GM23338 (cell line): ENCODE measurements around the gene DOCK10.

Source experiments
- CREB1 ChIP-seq: fragments of 250-450 bp; sonication (Bioruptor Pico); IDR thresholded peaks from 2 replicates; pipeline ENCODE4 v1.5.0; 2020; ENCODE audit warnings: low read depth, mild to moderate bottlenecking, moderate library complexity
- EZH2 ChIP-seq: fragments of 200-600 bp; sonication (generic); IDR thresholded peaks from one replicate; pipeline ENCODE4 v1.8.0; 2017; ENCODE audit warnings: antibody characterized with exemption, mild to moderate bottlenecking, low read depth; ENCODE audit not compliant: unreplicated experiment
- EZH2phosphoT487 ChIP-seq: fragments of 200-600 bp; sonication (generic); IDR thresholded peaks from one replicate; pipeline ENCODE4 v1.8.1; 2018; ENCODE audit warnings: antibody characterized with exemption; ENCODE audit not compliant: unreplicated experiment
- JUNB ChIP-seq: IDR thresholded peaks from one replicate; pipeline ENCODE4 v1.6.1; 2016; ENCODE audit warnings: antibody characterized with exemption; ENCODE audit not compliant: unreplicated experiment
- POLR2AphosphoS5 ChIP-seq: IDR thresholded peaks from 2 replicates; pipeline ENCODE4 v1.6.1; 2016; ENCODE audit warnings: antibody characterized with exemption, low read depth
- STAT1 ChIP-seq: IDR thresholded peaks from one replicate; pipeline ENCODE4 v1.6.1; 2016; ENCODE audit warnings: antibody characterized with exemption; ENCODE audit not compliant: unreplicated experiment
- ZNF114 ChIP-seq: fragments of 250-450 bp; sonication (Bioruptor Pico); IDR thresholded peaks from 2 replicates; pipeline ENCODE4 v1.5.0; 2020; ENCODE audit warnings: mild to moderate bottlenecking, moderate library complexity
- TF ChIP-seq, protein P1 (sequence below), 2 experiments: fragments of 200-600 bp in 1 of 2; sonication (generic) in 1 of 2; conservative IDR thresholded peaks; 2 replicates each; pipeline versions ENCODE4 v1.5.1 to v1.6.1; 2016 to 2017; ENCODE audit warnings: antibody characterized with exemption in 2 of 2, low read depth in 2 of 2, mild to moderate bottlenecking in 2 of 2, moderate library complexity in 1 of 2
- TF ChIP-seq, protein P2 (sequence below): IDR thresholded peaks from one replicate; pipeline ENCODE4 v1.6.1; 2018; ENCODE audit warnings: antibody characterized with exemption; ENCODE audit not compliant: unreplicated experiment

DNA sequence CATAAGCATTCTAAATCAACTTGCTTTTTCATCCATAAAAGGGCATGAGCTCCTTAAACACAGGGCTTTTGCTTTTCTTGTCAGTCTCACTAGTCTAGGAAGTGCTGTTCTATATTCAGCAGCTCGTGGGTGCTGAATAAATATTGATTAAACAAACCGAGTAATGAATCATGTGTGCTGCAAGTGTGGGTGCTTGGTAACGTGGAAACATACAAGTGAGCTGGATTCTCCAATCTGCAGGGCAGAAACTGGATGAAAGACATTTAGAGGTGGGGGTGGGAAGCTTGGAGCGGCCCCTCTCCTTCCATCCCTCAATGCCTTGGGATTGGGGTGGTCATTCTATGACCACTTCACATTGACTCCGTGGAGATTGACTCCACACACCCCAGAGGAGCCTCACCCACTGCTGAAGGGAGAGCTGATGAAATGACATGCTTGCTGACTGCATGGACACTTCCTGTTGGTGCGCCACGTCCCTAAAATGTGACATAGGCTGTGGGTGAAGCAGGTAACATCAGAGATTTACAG is 114.6 kb downstream of the DOCK10 start:
- TF ChIP-seq, protein P1, sequence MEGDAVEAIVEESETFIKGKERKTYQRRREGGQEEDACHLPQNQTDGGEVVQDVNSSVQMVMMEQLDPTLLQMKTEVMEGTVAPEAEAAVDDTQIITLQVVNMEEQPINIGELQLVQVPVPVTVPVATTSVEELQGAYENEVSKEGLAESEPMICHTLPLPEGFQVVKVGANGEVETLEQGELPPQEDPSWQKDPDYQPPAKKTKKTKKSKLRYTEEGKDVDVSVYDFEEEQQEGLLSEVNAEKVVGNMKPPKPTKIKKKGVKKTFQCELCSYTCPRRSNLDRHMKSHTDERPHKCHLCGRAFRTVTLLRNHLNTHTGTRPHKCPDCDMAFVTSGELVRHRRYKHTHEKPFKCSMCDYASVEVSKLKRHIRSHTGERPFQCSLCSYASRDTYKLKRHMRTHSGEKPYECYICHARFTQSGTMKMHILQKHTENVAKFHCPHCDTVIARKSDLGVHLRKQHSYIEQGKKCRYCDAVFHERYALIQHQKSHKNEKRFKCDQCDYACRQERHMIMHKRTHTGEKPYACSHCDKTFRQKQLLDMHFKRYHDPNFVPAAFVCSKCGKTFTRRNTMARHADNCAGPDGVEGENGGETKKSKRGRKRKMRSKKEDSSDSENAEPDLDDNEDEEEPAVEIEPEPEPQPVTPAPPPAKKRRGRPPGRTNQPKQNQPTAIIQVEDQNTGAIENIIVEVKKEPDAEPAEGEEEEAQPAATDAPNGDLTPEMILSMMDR (conservative IDR thresholded peaks at IDR 0.05; ENCODE audit: low read depth in 2 of 2): no peak
- TF ChIP-seq, protein P2, sequence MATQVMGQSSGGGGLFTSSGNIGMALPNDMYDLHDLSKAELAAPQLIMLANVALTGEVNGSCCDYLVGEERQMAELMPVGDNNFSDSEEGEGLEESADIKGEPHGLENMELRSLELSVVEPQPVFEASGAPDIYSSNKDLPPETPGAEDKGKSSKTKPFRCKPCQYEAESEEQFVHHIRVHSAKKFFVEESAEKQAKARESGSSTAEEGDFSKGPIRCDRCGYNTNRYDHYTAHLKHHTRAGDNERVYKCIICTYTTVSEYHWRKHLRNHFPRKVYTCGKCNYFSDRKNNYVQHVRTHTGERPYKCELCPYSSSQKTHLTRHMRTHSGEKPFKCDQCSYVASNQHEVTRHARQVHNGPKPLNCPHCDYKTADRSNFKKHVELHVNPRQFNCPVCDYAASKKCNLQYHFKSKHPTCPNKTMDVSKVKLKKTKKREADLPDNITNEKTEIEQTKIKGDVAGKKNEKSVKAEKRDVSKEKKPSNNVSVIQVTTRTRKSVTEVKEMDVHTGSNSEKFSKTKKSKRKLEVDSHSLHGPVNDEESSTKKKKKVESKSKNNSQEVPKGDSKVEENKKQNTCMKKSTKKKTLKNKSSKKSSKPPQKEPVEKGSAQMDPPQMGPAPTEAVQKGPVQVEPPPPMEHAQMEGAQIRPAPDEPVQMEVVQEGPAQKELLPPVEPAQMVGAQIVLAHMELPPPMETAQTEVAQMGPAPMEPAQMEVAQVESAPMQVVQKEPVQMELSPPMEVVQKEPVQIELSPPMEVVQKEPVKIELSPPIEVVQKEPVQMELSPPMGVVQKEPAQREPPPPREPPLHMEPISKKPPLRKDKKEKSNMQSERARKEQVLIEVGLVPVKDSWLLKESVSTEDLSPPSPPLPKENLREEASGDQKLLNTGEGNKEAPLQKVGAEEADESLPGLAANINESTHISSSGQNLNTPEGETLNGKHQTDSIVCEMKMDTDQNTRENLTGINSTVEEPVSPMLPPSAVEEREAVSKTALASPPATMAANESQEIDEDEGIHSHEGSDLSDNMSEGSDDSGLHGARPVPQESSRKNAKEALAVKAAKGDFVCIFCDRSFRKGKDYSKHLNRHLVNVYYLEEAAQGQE: no peak
- TF ChIP-seq EZH2phosphoT487: no peak
- no peak for TF ChIP-seq EZH2
- TF ChIP-seq POLR2AphosphoS5: no peak
- no peak for TF ChIP-seq JUNB
- no peak for TF ChIP-seq STAT1
- no peak for TF ChIP-seq CREB1 (CRISPR knock-in tag)
- TF ChIP-seq ZNF114 (CRISPR knock-in tag): no peak
